ENCODE data around the gene CCSER2.
"Not testable (repeated sequence)": the region's sequence is repeated elsewhere in the genome, so short reads cannot be mapped to it uniquely, and the experiment has no call there.

The CCSER2 gene

GRCh38 chr10:84401854-84402611, 73.6 kb downstream of the CCSER2 start:
- DNase-seq, result no peak

- no peak for DNase-seq
These were observed 76.4 kb downstream of the CCSER2 start for GRCh38 chr10:84404783-84405182.

- no peak for DNase-seq
These were observed 77.3 kb downstream of the CCSER2 start for GRCh38 chr10:84405662-84406061.

- no peak for DNase-seq
These were observed 78.2 kb downstream of the CCSER2 start for GRCh38 chr10:84406561-84406960.

GRCh38 chr10:84407388-84408049, 79.1 kb downstream of the CCSER2 start:
- DNase-seq, result no peak

DNA sequence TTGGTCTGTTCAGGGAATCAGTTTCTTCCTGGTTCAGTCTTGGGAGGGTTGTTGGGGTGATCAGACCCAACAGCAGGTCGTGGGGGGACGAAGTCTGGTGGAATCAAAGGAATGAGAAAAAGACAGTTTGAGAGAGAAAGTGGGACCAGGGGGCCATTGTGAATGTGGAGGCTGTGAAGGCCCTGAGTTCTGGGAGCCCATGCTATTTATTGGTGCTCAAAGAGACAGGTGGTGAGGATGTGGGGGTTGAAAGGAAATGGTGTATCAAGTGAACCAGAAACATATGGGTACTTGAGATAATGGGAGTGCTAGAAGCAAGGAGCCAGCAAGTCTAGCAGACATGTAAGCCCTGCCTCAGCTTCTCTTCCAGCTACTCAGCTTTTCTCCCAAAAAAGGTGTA, 84.1 kb downstream of the CCSER2 start:
- DNase-seq, result no peak

GRCh38 chr10:84414110-84414509, 85.7 kb downstream of the CCSER2 start:
- not testable (repeated sequence) for DNase-seq

DNA sequence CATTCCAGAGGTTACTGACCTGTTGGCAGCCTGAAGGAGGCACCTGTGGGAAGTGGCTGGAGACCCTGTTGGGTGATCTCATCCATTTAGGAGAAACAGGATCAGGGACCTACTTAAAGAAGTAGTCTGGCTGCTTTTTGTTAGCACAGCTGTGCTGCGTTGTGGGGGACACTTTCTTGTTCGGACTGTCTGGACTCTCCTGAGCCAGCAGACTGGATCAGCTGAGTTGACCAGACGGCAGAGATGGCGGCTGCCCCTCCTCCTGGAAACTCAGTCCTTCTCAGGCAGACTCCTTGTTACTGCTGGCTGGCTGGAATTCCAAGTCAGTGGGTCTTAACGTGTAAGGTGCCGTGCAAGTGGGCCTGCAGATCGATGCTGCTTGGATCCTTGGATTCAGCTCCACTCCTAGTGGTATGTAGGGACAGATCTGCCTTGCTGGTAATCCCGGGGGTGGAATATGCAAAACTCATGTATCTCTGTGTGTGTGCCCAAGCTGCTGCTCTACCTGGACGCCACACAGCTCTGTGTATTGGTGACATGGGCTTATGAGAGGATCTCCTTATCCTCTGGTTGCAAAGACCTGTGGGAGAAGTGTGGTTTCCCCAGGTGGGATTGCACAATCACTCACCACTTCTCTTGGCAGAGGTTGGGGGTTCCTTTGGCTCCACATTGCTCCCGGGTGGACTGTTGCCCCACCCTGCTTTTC, 87.3 kb downstream of the CCSER2 start:
- no peak for DNase-seq

DNA sequence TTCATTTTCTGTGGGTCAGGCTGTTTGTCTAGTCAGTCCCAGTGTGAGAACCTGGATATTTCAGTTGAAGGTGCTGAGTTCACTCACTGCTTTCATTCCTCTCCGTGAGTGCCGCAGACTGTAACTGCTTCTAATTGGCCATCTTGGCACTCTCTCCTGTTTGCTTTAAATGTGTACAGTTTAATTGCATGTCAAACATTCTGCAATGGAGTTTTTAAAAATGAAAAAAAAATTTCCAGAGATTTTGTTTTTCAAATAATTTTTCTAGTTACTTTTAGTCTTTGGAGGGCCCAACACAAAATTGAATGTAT, 87.8 kb downstream of the CCSER2 start:
- DNase-seq, result no peak

DNA sequence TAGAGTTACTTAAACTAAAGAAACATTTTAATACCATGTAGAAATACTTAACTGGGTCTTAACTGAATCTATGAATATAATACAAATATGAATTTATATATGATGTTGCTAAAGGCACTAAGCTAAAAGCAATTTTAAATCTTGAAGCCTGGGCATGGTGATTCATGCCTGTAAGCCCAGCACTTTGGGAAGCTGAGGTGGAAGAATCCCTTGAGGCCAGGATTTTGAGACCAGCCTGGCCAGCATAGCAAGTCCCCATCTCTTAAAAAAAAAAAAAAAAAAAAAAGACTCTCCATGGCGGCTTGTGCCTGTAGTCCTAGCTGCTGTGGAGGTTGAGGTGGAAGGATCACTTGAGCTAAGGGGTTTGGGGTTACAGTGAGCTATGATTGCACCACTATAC, 95.3 kb downstream of the CCSER2 start:
- no peak for DNase-seq

GRCh38 chr10:84424731-84425167, 96.4 kb downstream of the CCSER2 start:
- no peak for DNase-seq

GRCh38 chr10:84427903-84428650, 99.7 kb downstream of the CCSER2 start:
- DNase-seq, result no peak

DNA sequence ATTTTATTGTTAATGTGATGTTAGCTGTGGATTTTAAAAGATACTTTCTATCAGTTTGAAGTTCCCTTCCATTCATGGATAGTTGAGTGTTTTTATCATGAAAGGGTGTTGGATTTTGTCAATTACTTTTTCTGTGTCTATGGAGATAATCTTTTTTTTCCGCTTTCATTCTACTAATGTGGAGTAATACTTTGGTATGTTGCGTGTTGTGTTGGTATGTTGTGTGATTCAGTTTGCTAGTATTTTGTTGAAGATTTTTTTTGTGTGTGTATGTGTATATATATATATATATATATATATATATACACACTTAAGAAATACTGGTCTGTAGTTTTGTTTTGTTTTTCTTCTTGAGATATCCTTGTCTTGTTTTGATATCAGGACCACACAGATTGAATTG, 100.3 kb downstream of the CCSER2 start:
- DNase-seq, result no peak

DNA sequence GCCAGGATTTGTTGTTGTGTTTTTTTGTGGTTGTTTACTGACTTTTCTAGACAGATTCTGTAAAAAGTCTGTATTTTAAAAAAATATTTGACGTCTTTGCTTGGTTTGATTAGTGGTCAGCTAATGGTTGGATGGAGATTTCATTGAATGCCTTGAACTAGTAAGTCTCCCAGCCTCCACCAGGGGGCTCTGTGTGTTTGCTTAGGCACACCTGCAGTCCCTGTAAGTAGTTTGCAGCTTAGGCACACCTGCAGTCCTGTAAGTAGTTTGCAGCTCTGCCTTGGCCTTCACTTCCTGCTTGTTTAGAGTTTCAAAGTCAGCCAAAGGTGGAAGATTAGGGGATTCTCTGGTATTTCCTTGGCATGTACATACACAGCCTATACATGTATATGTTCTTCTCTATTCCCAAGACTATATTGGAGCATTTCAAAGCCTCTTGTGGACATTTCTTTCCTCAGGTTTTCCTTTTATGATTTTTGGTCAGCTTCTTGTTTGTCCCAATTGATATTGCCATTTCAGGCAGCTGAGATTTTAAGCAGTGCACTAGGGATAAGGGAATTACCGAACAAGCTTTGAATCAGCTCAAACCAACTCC, 101.6 kb downstream of the CCSER2 start:
- peak; percentile 49 to 56 for DNase-seq

DNA sequence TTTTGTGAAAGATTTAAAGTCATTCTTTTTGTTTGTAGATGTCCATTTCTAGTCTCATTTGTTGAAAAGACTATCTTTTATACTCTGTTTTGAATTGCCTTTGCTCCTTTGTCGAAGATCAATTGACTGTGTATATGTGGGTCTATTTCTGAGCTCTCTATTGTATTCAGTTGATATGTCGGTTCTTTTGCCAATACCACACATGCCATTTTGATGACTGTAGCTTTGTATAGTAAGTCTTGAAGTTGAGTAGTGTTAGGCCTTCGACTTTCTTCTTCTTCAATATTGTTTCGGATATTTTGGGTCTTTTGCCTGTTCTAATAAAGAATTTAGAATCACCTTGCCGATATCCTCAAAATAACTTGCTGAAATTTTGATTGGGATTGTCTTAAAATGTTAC, 104.5 kb downstream of the CCSER2 start:
- no peak for DNase-seq

GRCh38 chr10:84440781-84441180, 112.4 kb downstream of the CCSER2 start:
- no peak for DNase-seq

DNA sequence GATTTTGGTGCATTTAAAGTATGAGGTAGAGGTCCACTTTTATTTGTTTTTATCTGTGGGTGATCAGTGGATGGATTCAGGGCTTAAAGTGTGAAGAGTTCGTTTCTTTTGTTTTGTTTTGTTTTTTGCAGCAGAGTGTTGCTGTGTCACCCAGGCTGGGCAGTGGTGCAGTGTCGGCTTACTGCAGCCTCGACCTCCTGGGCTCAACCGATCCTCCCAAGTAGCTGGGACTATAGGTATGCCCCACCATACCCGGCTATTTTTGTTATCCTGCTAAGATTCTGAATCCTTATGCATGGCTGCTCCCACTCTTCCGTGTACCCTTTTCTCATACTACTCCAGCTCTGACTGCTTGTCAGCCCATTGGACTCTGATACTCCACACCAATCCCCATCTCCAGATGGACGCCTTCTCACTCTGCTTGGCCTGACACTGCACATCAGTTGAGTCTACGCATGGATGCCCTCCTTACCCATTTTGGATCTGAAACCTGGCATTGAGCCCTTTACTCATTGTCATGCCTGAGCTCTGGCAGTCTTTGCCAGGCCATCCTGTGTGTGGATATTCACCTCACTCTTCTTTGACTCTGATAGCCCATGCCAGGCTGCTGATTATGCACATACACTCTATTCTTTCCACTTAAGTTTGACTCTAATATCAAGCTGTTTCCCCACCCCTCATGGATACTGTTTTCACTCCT, 119.5 kb downstream of the CCSER2 start:
- no peak for DNase-seq

- not testable (repeated sequence) for DNase-seq
These were observed 121.0 kb downstream of the CCSER2 start for GRCh38 chr10:84449351-84449750.

GRCh38 chr10:84452003-84452402, 123.6 kb downstream of the CCSER2 start:
- DNase-seq, result no peak

- no peak for DNase-seq
These were observed 124.9 kb downstream of the CCSER2 start for GRCh38 chr10:84453303-84453702.

- no peak for DNase-seq
These were observed 127.7 kb downstream of the CCSER2 start for GRCh38 chr10:84456126-84456525.

GRCh38 chr10:84460520-84460919, 132.1 kb downstream of the CCSER2 start:
- no peak for DNase-seq
